ES-I3 (cell line): Measurements from ENCODE around the gene SPATA2.

Experiments used
- H3K36me3 ChIP-seq: 2 replicates; pipeline ENCODE4 v1.6.1; 2013; ENCODE audit warnings: mild to moderate bottlenecking, low read length, control low read depth, moderate library complexity; ENCODE audit not compliant: insufficient read depth
- H3K4me1 ChIP-seq: 2 replicates; pipeline ENCODE4 v1.6.1; 2013; ENCODE audit warnings: mild to moderate bottlenecking, control low read depth, low read length; ENCODE audit not compliant: insufficient read depth
- H3K9ac ChIP-seq: 2 replicates; pipeline ENCODE4 v1.6.1; 2013; ENCODE audit warnings: low read depth, mild to moderate bottlenecking, low read length, moderate library complexity
- H3K9me3 ChIP-seq: 2 replicates; pipeline ENCODE4 v1.6.1; 2013; ENCODE audit warnings: mild to moderate bottlenecking, low read length, moderate library complexity; ENCODE audit not compliant: control insufficient read depth, insufficient read depth

SPATA2 gene

GRCh38 chr20:49941456-49941855 lies 26.1 kb upstream of the SPATA2 start:
- peaks cover 9% of the 10 kb centered on the region for H3K4me1 ChIP-seq
- H3K36me3 ChIP-seq = peaks cover 21% of the 10 kb centered on the region
- H3K9me3 ChIP-seq = no peaks in the 10 kb centered on the region
- no peak overlapping the region for H3K9ac ChIP-seq

- Histone ChIP-seq H3K9me3 (no peaks in the 10 kb centered on the region), H3K9ac (peak overlapping the region; percentile 76; the same call in 1 of the 2 replicates), H3K36me3 (peaks cover 12% of the 10 kb centered on the region), H3K4me1 (peaks cover 9% of the 10 kb centered on the region)
Observed at GRCh38 chr20:49938173-49939163, 23.1 kb upstream of the SPATA2 start.

- Histone ChIP-seq H3K36me3 (peaks cover 4% of the 10 kb centered on the region), H3K9me3 (no peaks in the 10 kb centered on the region), H3K4me1 (peaks cover 9% of the 10 kb centered on the region), H3K9ac (peak overlapping the region; percentile 76)
Observed at GRCh38 chr20:49937027-49937929, 21.9 kb upstream of the SPATA2 start.

- H3K9ac ChIP-seq = peak within 1 kb of the TSS; percentile 76
- H3K9me3 ChIP-seq = no peaks in the 10 kb centered on the region
- peaks cover 9% of the 10 kb centered on the region for H3K4me1 ChIP-seq
- H3K36me3 ChIP-seq = peaks cover 4% of the 10 kb centered on the region
Observed at GRCh38 chr20:49936153-49937026, 21.1 kb upstream of the SPATA2 start, which contains the start of gene RNF114. TSS of gene RNF114 (plus strand) at chr20:49936397. CDS start at chr20:49936413, 16 bp downstream.

- Histone ChIP-seq H3K4me1 (peaks cover 9% of the 10 kb centered on the region), H3K9me3 (no peaks in the 10 kb centered on the region), H3K9ac (peak overlapping the region; percentile 52; the same call in 1 of the 2 replicates), H3K36me3 (peaks cover 4% of the 10 kb centered on the region)
Observed at GRCh38 chr20:49935746-49936152, 20.4 kb upstream of the SPATA2 start.

GRCh38 chr20:49929142-49929494 lies 13.8 kb upstream of the SPATA2 start:
- no peaks in the 10 kb centered on the region for H3K36me3 ChIP-seq
- no peaks in the 10 kb centered on the region for H3K9me3 ChIP-seq
- no peak overlapping the region for H3K9ac ChIP-seq
- no peaks in the 10 kb centered on the region for H3K4me1 ChIP-seq

- H3K36me3 ChIP-seq = no peaks in the 10 kb centered on the region
- no peak overlapping the region for H3K9ac ChIP-seq
- no peaks in the 10 kb centered on the region for H3K9me3 ChIP-seq
- H3K4me1 ChIP-seq = no peaks in the 10 kb centered on the region
Observed at GRCh38 chr20:49928411-49929141, 13.2 kb upstream of the SPATA2 start.

- Histone ChIP-seq H3K9me3 (no peaks in the 10 kb centered on the region), H3K4me1 (no peaks in the 10 kb centered on the region), H3K9ac (no peak overlapping the region), H3K36me3 (no peaks in the 10 kb centered on the region)
Observed at GRCh38 chr20:49925901-49926454, 10.6 kb upstream of the SPATA2 start.

GRCh38 chr20:49924247-49924646 lies 8.9 kb upstream of the SPATA2 start:
- Histone ChIP-seq H3K9me3 (no peaks in the 10 kb centered on the region), H3K36me3 (no peaks in the 10 kb centered on the region), H3K9ac (no peak overlapping the region), H3K4me1 (no peaks in the 10 kb centered on the region)

GRCh38 chr20:49919461-49919860 lies 4.1 kb upstream of the SPATA2 start:
- H3K9me3 ChIP-seq = no peaks in the 10 kb centered on the region
- H3K4me1 ChIP-seq = no peaks in the 10 kb centered on the region
- H3K36me3 ChIP-seq = no peaks in the 10 kb centered on the region
- no peak overlapping the region for H3K9ac ChIP-seq

- Histone ChIP-seq H3K9ac (no peak overlapping the region), H3K9me3 (no peaks in the 10 kb centered on the region), H3K4me1 (peaks cover 3% of the 10 kb centered on the region; the same call in 1 of the 2 replicates), H3K36me3 (no peaks in the 10 kb centered on the region)
Observed at GRCh38 chr20:49919009-49919408, 3.7 kb upstream of the SPATA2 start.

GRCh38 chr20:49918446-49918845 lies 3.1 kb upstream of the SPATA2 start:
- H3K4me1 ChIP-seq = peaks cover 6% of the 10 kb centered on the region; the same call in 1 of the 2 replicates

More at GRCh38 chr20:49918446-49918845, 3.1 kb upstream of the SPATA2 start:
- no peak overlapping the region for H3K9ac ChIP-seq
- H3K9me3 ChIP-seq = no peaks in the 10 kb centered on the region
- H3K36me3 ChIP-seq = no peaks in the 10 kb centered on the region
